GM10847 (cell line): Measurements from ENCODE around the gene EFL1.

Source experiments
- POLR2A ChIP-seq: IDR thresholded peaks from 2 replicates; pipeline ENCODE4 v1.6.1; 2011; ENCODE audit not compliant: insufficient read length; ENCODE audit errors: extremely low read depth

The EFL1 gene

DNA sequence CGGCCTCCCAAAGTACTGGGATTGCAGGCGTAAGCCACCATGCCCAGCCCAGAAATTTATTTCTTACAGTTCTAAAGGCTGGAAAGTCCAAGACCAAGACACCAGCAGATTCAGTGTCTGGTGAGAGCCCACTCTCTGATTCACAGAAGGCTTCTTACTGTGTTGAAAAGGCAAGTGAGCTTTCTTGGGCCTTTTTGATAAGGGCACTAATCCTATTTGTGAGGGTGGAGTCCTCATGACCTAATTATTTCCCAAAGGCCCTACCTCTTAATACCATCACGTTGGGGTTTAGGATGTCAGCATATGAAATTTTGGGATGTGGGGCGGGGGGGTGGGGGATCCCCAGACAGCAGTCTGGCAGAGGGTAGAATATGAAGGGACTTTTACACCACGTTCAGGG, 169.2 kb downstream of the EFL1 start:
- TF ChIP-seq POLR2A = no peak

DNA sequence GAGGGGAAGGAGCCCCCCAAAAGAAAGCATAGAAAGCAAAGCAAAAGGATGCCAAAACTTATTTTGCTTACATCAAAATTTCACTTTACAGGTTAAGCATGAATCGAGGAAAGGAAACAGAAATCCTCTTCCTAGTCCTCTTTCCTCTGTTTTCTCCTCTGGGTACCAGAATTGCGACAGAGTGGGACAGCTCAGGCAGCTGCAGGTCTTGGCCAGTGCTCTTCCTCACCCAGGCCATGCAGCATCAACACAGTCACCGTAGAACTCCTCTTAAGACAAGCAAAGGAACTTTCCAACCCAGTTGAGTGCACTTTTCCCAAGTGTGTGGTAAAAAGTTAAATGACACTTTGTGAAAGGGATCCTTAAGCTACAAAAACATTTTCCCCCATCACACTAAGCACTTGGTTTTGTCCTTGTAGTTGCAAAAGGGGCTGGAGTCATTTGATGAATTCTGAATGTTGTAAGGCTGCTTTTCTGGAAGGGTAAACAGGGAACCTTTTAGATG, 170.8 kb downstream of the EFL1 start:
- no peak for TF ChIP-seq POLR2A

DNA sequence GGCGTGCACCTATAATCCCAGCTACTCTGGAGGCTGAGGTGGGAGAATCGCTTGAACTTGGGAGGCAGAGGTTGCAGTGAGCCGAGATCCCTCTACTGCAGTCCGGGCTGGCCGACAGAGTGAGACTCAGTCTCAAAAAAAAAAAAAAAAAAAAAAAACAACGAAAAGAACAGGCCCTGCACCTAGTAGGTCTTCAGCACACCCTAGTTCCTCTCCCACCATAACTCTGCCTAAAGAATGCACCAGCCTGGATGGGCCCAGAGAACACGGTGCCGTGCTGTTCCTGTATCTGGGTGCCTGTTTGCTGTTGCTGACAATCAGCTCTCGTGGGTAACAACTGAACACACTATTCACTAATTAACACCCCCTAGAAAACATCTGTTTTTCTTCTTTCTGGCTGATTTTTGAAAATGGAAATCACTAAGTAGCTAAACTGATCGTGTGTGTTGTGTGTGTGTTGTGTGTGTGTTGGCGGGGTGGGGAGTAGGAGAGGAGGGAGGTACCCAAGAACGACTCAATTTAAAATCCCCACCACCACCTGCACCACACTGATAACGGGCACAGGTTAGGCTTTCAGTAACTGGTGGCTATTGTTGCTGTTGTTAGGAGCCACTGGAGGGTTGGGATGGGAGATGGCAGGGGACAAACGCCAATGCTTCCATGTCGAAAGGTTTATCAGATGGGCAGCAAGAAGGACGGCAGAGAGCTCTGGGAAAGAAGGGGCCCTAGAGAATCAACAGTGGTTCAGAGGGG, 176.1 kb downstream of the EFL1 start:
- TF ChIP-seq POLR2A = no peak

DNA sequence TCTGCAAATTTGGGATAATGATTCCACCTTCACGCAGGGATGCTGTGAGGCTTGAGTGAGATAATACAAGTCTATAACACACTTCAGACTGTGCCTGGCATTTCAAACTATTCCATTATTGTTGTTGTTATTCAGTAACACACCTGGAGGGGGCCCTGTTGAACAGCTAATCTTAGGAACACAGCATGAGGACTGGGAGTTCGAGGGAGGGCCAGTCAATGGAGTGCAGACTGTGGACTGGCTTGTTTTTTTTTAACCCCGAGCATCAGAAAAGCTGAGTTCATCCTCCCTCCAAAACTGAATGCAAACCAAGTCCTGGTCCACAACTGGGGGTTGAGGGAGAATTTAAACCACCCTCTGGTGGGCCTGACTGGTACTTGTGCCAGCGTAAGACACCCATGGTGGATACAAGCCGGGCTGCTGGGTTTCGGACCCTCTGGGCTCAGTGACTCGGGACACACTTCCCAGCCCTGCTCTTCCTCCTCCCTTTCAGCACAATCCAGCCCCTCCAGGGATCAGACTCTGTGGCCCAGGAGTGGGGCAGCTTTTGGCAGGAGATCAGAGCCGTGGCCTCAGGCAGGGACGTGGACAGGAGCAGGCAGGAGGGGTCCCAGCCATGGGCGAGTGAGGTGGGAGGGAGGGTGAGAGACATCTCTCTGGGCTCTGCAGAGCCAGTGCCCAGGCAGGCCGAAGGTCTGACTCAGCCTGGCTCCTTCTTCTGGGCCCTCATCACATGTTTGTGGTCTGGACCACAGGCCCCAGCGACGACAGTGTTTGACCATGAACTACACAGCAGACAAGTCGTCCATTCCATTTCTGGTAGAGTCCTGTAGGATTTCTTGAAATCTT, 180.4 kb downstream of the EFL1 start:
- TF ChIP-seq POLR2A = no peak

DNA sequence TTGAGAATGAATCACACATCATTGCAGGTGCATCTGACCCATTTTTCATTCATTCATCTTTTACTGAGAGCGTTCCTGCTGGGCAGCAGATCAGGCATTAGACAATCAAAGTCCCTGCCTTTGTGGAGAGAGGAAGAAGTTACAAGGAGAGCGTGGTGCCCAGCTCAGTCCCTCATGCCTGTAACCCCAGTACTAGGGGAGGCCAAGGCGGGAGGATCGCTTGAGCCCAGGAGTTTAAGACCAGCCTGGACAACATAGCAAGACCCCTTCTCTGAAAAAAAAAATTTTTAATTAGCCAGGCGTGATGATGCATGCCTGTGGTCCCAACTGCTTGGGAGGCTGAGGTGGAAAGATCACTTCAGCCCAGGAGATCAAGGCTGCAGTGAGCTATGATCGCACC, 181.8 kb downstream of the EFL1 start:
- no peak for TF ChIP-seq POLR2A
